GM18508 (cell line): ENCODE measurements around the gene FAM241A.
A peak's percentile ranks its signal among the peaks of the same experiment; 100 is the strongest.
"Not testable (repeated sequence)": the region's sequence is repeated elsewhere in the genome, so short reads cannot be mapped to it uniquely, and the experiment has no call there.

ENCODE experiments used
- ATAC-seq: cut with Tn5 transposase; IDR thresholded peaks from one replicate; pipeline ENCODE4 v1.9.1; 2021; ENCODE audit warnings: moderate number of reproducible peaks; ENCODE audit not compliant: insufficient read depth, unreplicated experiment

FAM241A gene

GRCh38 chr4:112208137-112209095 is 63.2 kb downstream of the FAM241A start:
- not testable (repeated sequence) for ATAC-seq

- no peak for ATAC-seq
Observed at GRCh38 chr4:112210777-112211176, 65.5 kb downstream of the FAM241A start.

- ATAC-seq, result no peak
Observed at GRCh38 chr4:112213091-112213490, 67.8 kb downstream of the FAM241A start.

- ATAC-seq, result no peak
Observed at GRCh38 chr4:112213856-112214255, 68.6 kb downstream of the FAM241A start.

GRCh38 chr4:112214390-112215264 is 69.4 kb downstream of the FAM241A start:
- ATAC-seq, result peak; percentile 58

- ATAC-seq, result no peak
Observed at GRCh38 chr4:112219826-112220366, 74.6 kb downstream of the FAM241A start.

GRCh38 chr4:112222219-112222955 is 77.1 kb downstream of the FAM241A start:
- no peak for ATAC-seq

GRCh38 chr4:112225157-112225556 is 79.9 kb downstream of the FAM241A start:
- no peak for ATAC-seq

GRCh38 chr4:112230879-112231778 is 85.9 kb downstream of the FAM241A start:
- ATAC-seq, result peak; percentile 64

GRCh38 chr4:112231779-112232713 is 86.8 kb downstream of the FAM241A start, which contains the start of gene AP1AR:
Gene AP1AR, plus strand, starts transcription at chr4:112231787. Its CDS starts 305 bp downstream, at chr4:112232092.
- peak; percentile 36 for ATAC-seq

GRCh38 chr4:112234952-112235609 is 89.8 kb downstream of the FAM241A start:
- no peak for ATAC-seq

GRCh38 chr4:112236040-112236439 is 90.8 kb downstream of the FAM241A start:
- ATAC-seq, result no peak

- ATAC-seq, result no peak
Observed at GRCh38 chr4:112238833-112239232, 93.6 kb downstream of the FAM241A start.
